Measurements from ENCODE around the gene HDAC9. TPM values are rescaled to one million over a fixed set of nuclear protein-coding genes. Genes with fewer than 3 reads are reported as not detected.
A peak's percentile ranks its signal among the peaks of the same experiment; 100 is the strongest.

HDAC9 gene
- total RNA-seq, 4 donors from 2014 or later = 63.0 to 130 (median 107) TPM

- Histone ChIP-seq H3K27ac (replicated peaks in 1 of 4) (no peak overlapping the region), H3K4me3 (no peak overlapping the region), H3K27me3 (no peaks in the 10 kb centered on the region), H3K4me1 (no peaks in the 10 kb centered on the region), H3K9me3 (no peaks in the 10 kb centered on the region), H3K36me3 (peaks cover 0 to 19% (median 11%) of the 10 kb centered on the region in 4 donors)
- no peak for DNase-seq (ENCODE audit: extremely low spot score)
- intact Hi-C loops (cut with DNase I) = no loop called here
- TF ChIP-seq POLR2AphosphoS5 (IDR thresholded peaks at IDR 0.05) (no peak), EP300 (IDR thresholded peaks at IDR 0.05) (no peak), POLR2A (IDR thresholded peaks at IDR 0.05; ENCODE audit: low read depth) (no peak), CTCF (IDR thresholded peaks at IDR 0.05) (peak; percentile 32 to 47 (median 37))
- WGBS = 17% methylated on average over 1 of the region's 1 CpG
Observed at GRCh38 chr7:18590744-18591340, 95.3 kb downstream of the HDAC9 start.

DNA sequence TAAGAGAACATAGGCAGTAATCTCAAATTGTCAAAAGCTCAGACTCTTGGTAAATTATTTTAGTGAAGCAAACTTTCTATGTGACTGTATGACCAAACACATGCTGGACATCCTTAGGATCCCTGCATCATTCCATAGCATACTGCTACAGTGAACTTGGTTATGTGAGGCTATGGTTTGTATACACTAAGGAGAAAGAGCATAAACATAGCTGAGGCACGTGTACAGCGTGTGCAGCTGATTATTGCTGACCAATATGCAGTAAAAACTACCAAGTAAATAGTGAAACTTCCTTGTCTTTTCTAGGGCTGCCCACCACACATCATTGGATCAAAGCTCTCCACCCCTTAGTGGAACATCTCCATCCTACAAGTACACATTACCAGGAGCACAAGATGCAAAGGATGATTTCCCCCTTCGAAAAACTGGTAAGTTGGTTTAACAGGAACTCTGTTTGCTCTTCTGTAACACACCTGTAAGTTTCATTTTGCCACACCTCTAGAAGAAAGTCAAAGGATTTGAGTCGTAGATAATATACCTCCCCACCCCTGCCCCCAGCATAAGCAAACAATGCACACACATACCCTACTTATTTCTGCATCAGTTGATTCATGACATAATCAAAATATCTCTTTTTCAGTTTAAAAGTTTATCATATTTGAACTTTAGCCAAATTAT is 98.2 kb downstream of the HDAC9 start:
- WGBS = 89% methylated on average over 4 of the region's 4 CpGs
- intact Hi-C loops (cut with DNase I) = no loop called here
- no peak overlapping the region for H3K4me3 ChIP-seq

DNA sequence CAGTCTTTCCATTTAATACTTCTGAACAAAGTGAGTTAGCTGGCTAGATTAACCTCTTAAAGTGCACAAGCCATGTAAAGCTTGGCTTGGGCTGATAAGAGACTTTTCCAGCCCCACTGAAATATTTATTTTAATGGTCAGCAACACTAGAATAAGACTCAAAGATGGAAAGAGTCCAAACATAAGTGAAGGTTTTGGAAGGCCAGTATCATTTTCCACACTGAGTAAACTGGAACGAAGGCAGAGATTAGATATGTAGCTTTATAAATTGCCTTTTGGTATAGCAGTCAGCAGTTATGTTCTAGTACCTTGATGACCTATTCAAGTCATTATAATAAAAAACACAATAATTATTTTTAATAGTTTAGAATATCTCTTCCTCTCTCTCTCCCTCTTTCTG is 102.2 kb downstream of the HDAC9 start:
- no peak for TF ChIP-seq EP300 (IDR thresholded peaks at IDR 0.05)
- TF ChIP-seq POLR2AphosphoS5 (IDR thresholded peaks at IDR 0.05) = no peak
- no peak for TF ChIP-seq POLR2A (IDR thresholded peaks at IDR 0.05; ENCODE audit: low read depth)
- no peak for TF ChIP-seq CTCF (IDR thresholded peaks at IDR 0.05)
- H3K9me3 ChIP-seq = peaks cover 0 to 22% (median 16%) of the 10 kb centered on the region in 4 donors
- H3K4me1 ChIP-seq = no peaks in the 10 kb centered on the region
- H3K27ac ChIP-seq (replicated peaks in 1 of 4) = no peak overlapping the region
- intact Hi-C loops (cut with DNase I) = no loop called here
- H3K4me3 ChIP-seq = no peak overlapping the region
- no peaks in the 10 kb centered on the region for H3K27me3 ChIP-seq
- H3K36me3 ChIP-seq = peaks cover 6 to 30% (median 22%) of the 10 kb centered on the region in 4 donors
- no peak for DNase-seq (ENCODE audit: extremely low spot score)
- WGBS = 37% methylated on average over 1 of the region's 1 CpG

More for the DNA sequence above, 98.2 kb downstream of the HDAC9 start:
- H3K36me3 ChIP-seq = peaks cover 0 to 20% (median 11%) of the 10 kb centered on the region in 4 donors
- H3K27ac ChIP-seq (replicated peaks in 1 of 4) = no peak overlapping the region
- no peak for DNase-seq (ENCODE audit: extremely low spot score)
- H3K9me3 ChIP-seq = no peaks in the 10 kb centered on the region
- no peaks in the 10 kb centered on the region for H3K4me1 ChIP-seq
- no peak for TF ChIP-seq CTCF (IDR thresholded peaks at IDR 0.05)
- TF ChIP-seq POLR2AphosphoS5 (IDR thresholded peaks at IDR 0.05) = no peak
- no peak for TF ChIP-seq POLR2A (IDR thresholded peaks at IDR 0.05; ENCODE audit: low read depth)
- TF ChIP-seq EP300 (IDR thresholded peaks at IDR 0.05) = no peak
- no peaks in the 10 kb centered on the region for H3K27me3 ChIP-seq

- peaks cover 0 to 17% (median 13%) of the 10 kb centered on the region in 4 donors for H3K36me3 ChIP-seq
- no peaks in the 10 kb centered on the region for H3K4me1 ChIP-seq
- H3K27ac ChIP-seq (replicated peaks in 1 of 4) = no peak overlapping the region
- intact Hi-C loops (cut with DNase I) = no loop called here
- no peak overlapping the region for H3K4me3 ChIP-seq
- H3K9me3 ChIP-seq = peaks cover 0 to 25% (median 16%) of the 10 kb centered on the region in 4 donors
- no peaks in the 10 kb centered on the region for H3K27me3 ChIP-seq
- TF ChIP-seq EP300 (IDR thresholded peaks at IDR 0.05) (no peak), POLR2AphosphoS5 (IDR thresholded peaks at IDR 0.05) (no peak), CTCF (IDR thresholded peaks at IDR 0.05) (no peak), POLR2A (IDR thresholded peaks at IDR 0.05; ENCODE audit: low read depth) (no peak)
- DNase-seq (ENCODE audit: extremely low spot score) = no peak
- 92% methylated on average over 1 of the region's 1 CpG for WGBS
Observed at GRCh38 chr7:18607025-18607424, 111.5 kb downstream of the HDAC9 start.
